Mesendoderm (in vitro differentiated cells): Measurements from ENCODE around the gene OR10K2.

Experiments used
- DNase-seq: peaks from one replicate; pipeline ENCODE4 v3.0.0; 2013
- H2AK5ac ChIP-seq: 2 replicates; pipeline ENCODE4 v1.6.1; 2013; ENCODE audit warnings: low read length, inconsistent platforms
- H2BK120ac ChIP-seq: 2 replicates; pipeline ENCODE4 v1.6.1; 2013; ENCODE audit warnings: low read depth, mild to moderate bottlenecking, low read length, moderate library complexity, mixed read lengths
- H2BK15ac ChIP-seq: replicated peaks from 2 replicates; pipeline ENCODE4 v1.6.1; 2013; ENCODE audit warnings: low read depth, mild to moderate bottlenecking, moderate library complexity
- H2BK5ac ChIP-seq: 2 replicates; pipeline ENCODE4 v1.6.1; 2013; ENCODE audit warnings: low read length, inconsistent platforms
- H3K18ac ChIP-seq: 2 replicates; pipeline ENCODE4 v1.6.1; 2013; ENCODE audit warnings: mild to moderate bottlenecking, low read length, mixed read lengths
- H3K23ac ChIP-seq: one replicate; pipeline ENCODE4 v1.6.1; 2013; ENCODE audit warnings: low read length
- H3K27ac ChIP-seq: 2 replicates; pipeline ENCODE4 v1.5.1; 2013; ENCODE audit warnings: low read depth, mild to moderate bottlenecking, inconsistent platforms, low read length, moderate library complexity
- H3K27me3 ChIP-seq: 2 replicates; pipeline ENCODE4 v1.6.1; 2013; ENCODE audit warnings: low read length, control low read depth, mild to moderate bottlenecking, inconsistent platforms; ENCODE audit not compliant: insufficient read depth, poor library complexity
- H3K36me3 ChIP-seq: 2 replicates; pipeline ENCODE4 v1.6.1; 2013; ENCODE audit warnings: low read length, inconsistent platforms; ENCODE audit not compliant: control insufficient read depth, insufficient read depth
- H3K4ac ChIP-seq: one replicate; pipeline ENCODE4 v1.6.1; 2013; ENCODE audit warnings: low read depth, mild to moderate bottlenecking, low read length, moderate library complexity
- H3K4me1 ChIP-seq: 2 replicates; pipeline ENCODE4 v1.6.1; 2013; ENCODE audit warnings: low read depth, low read length, inconsistent platforms; ENCODE audit not compliant: control insufficient read depth
- H3K4me2 ChIP-seq: 2 replicates; pipeline ENCODE4 v1.6.1; 2013; ENCODE audit warnings: low read length
- H3K4me3 ChIP-seq: 2 replicates; pipeline ENCODE4 v1.5.1; 2013; ENCODE audit warnings: mild to moderate bottlenecking, low read length
- H3K56ac ChIP-seq: one replicate; pipeline ENCODE4 v1.6.1; 2013; ENCODE audit warnings: low read length
- H3K79me1 ChIP-seq: 2 replicates; pipeline ENCODE4 v1.6.1; 2013; ENCODE audit warnings: low read length, inconsistent platforms
- H3K79me2 ChIP-seq: 2 replicates; pipeline ENCODE4 v1.6.1; 2013; ENCODE audit warnings: mild to moderate bottlenecking, low read length; ENCODE audit not compliant: control insufficient read depth, insufficient read depth
- H3K9ac ChIP-seq: 2 replicates; pipeline ENCODE4 v1.6.1; 2013; ENCODE audit warnings: low read length, inconsistent platforms
- H4K5ac ChIP-seq: one replicate; pipeline ENCODE4 v1.6.1; 2013; ENCODE audit warnings: low read length
- H4K8ac ChIP-seq: one replicate; pipeline ENCODE4 v1.6.1; 2013; ENCODE audit warnings: low read depth, mild to moderate bottlenecking, control low read depth, low read length, moderate library complexity
- WGBS: extraction: QIAGEN DNeasy Blood & Tissue Kit; methylation state at CpG from one replicate; pipeline ENCODE4 v1.1.7; 2013; ENCODE audit warnings: low lambda C conversion rate, missing lambda C conversion rate; ENCODE audit not compliant: insufficient coverage; ENCODE audit errors: extremely low coverage; 5-methylcytosine and 5-hydroxymethylcytosine counted together

OR10K2 gene

DNA sequence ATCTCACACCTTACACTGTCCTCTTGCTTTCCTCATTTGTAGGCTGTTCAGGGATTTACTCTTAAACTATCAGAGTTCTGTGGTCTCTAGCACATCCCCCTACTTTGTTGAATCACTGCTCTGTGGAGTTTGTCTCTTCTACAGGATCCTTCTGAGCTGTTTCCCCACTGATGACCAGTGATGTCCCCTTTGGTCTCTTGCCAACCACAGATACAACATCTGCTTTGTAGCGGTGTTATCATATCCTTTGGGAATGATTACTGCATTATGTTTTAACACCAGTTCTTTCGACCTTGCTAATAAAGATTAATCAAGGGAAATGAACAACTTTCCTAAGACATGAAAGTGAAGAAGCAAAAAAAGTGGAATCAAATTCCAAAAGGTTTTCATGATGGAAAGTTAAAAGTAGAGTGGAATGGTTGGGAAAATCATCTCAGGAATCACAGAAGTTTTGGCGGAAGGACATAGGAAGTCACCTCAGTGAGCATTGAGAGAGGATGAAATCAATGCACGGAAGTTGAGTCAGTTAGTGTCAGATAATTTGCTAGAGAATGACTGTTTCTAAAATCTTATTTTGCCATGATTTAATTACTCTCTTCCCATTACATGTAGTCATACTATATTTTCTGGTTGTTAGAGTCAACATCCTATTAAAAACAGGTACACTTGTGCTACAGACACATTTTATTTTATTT lies 11.2 kb downstream of the OR10K2 start:
- Histone ChIP-seq H2BK5ac (no peak overlapping the region), H3K4me1 (no peaks in the 10 kb centered on the region), H4K8ac (no peak overlapping the region), H3K4ac (no peak overlapping the region), H4K5ac (no peak overlapping the region), H2BK15ac (no peak overlapping the region), H2AK5ac (no peak overlapping the region), H2BK120ac (no peak overlapping the region), H3K79me2 (no peaks in the 10 kb centered on the region), H3K4me2 (no peak overlapping the region), H3K27me3 (no peaks in the 10 kb centered on the region), H3K4me3 (no peak overlapping the region), H3K9ac (no peak overlapping the region), H3K79me1 (no peaks in the 10 kb centered on the region), H3K27ac (no peak overlapping the region), H3K56ac (no peak overlapping the region), H3K36me3 (no peaks in the 10 kb centered on the region), H3K18ac (no peak overlapping the region), H3K23ac (no peak overlapping the region)
- no CpG with 5 or more reads among the region's 4 CpGs for WGBS
- no peak for DNase-seq

GRCh38 chr1:158407092-158407491 lies 18.9 kb downstream of the OR10K2 start:
- H3K56ac ChIP-seq, result no peak overlapping the region
- H4K8ac ChIP-seq, result no peak overlapping the region
- no peak overlapping the region for H3K9ac ChIP-seq
- no peaks in the 10 kb centered on the region for H3K4me1 ChIP-seq
- DNase-seq, result no peak
- H2AK5ac ChIP-seq, result no peak overlapping the region
- H2BK120ac ChIP-seq, result no peak overlapping the region
- H3K79me2 ChIP-seq, result no peaks in the 10 kb centered on the region
- no peak overlapping the region for H3K4ac ChIP-seq
- H3K18ac ChIP-seq, result no peak overlapping the region
- no peak overlapping the region for H2BK15ac ChIP-seq
- no peak overlapping the region for H3K23ac ChIP-seq
- no peaks in the 10 kb centered on the region for H3K79me1 ChIP-seq
- no peaks in the 10 kb centered on the region for H3K27me3 ChIP-seq
- H2BK5ac ChIP-seq, result no peak overlapping the region
- no peak overlapping the region for H3K4me2 ChIP-seq
- no peak overlapping the region for H3K27ac ChIP-seq
- H3K4me3 ChIP-seq, result no peak overlapping the region
- no CpG with 5 or more reads among the region's 5 CpGs for WGBS
- no peak overlapping the region for H4K5ac ChIP-seq
- no peaks in the 10 kb centered on the region for H3K36me3 ChIP-seq

- no peaks in the 10 kb centered on the region for H3K36me3 ChIP-seq
- no peaks in the 10 kb centered on the region for H3K79me1 ChIP-seq
- no peak overlapping the region for H3K56ac ChIP-seq
- no CpG with 5 or more reads among the region's 3 CpGs for WGBS
- no peak overlapping the region for H3K9ac ChIP-seq
- H3K18ac ChIP-seq, result no peak overlapping the region
- H2BK15ac ChIP-seq, result no peak overlapping the region
- no peak overlapping the region for H3K4me2 ChIP-seq
- no peak overlapping the region for H2BK5ac ChIP-seq
- no peak overlapping the region for H3K27ac ChIP-seq
- H2AK5ac ChIP-seq, result no peak overlapping the region
- H4K5ac ChIP-seq, result no peak overlapping the region
- no peak for DNase-seq
- no peak overlapping the region for H3K23ac ChIP-seq
- H3K4me1 ChIP-seq, result no peaks in the 10 kb centered on the region
- no peak overlapping the region for H2BK120ac ChIP-seq
- H3K4ac ChIP-seq, result no peak overlapping the region
- no peak overlapping the region for H4K8ac ChIP-seq
- no peak overlapping the region for H3K4me3 ChIP-seq
- no peaks in the 10 kb centered on the region for H3K27me3 ChIP-seq
- no peaks in the 10 kb centered on the region for H3K79me2 ChIP-seq
These were observed 25.2 kb downstream of the OR10K2 start for GRCh38 chr1:158400871-158401270.

DNA sequence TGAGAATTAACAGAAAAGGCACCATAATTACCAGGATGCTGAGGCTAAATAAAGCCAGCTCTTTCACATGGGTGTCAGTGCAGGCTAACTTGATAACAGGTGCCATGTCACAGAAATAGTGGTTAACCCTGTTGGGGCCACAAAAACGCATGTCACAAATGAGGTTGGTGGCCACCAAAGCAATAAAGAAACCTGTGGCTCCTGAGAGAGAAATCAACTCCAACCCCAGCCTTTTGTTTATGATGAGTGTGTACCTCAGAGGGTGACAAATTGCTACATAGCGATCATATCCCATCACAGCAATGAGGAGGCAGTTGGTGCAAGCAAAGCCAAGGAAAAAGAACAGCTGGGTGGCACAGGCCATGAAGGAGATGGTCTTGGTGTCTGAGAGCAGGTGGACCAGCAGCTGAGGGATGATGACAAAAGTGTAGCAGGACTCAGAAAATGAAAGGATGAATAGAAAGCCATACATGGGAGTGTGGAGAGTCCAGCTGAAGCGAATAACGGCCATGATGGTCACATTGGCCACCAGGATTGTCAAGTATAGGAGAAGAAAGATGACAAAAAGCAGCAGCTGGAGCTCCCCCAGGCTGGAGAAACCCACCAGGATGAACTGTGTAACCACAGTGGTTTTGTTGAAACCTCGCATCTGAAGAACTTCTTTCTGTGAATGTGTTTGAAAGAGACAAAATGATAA lies 27.1 kb downstream of the OR10K2 start, which contains the start of gene OR10T2:
Gene OR10T2 (minus strand): TSS at position 649 of the 697 bp plus-strand sequence. CDS start 0 bp downstream, at position 649.
- H4K5ac ChIP-seq, result no peak within 1 kb of the TSS
- H2AK5ac ChIP-seq, result no peak within 1 kb of the TSS
- no peak within 1 kb of the TSS for H3K18ac ChIP-seq
- no peak within 1 kb of the TSS for H4K8ac ChIP-seq
- H2BK120ac ChIP-seq, result no peak within 1 kb of the TSS
- no peaks in the 10 kb centered on the region for H3K4me1 ChIP-seq
- no peak within 1 kb of the TSS for H2BK15ac ChIP-seq
- H3K4ac ChIP-seq, result no peak within 1 kb of the TSS
- no peaks in the 10 kb centered on the region for H3K27me3 ChIP-seq
- DNase-seq, result no peak
- H3K79me1 ChIP-seq, result no peaks in the 10 kb centered on the region
- H3K9ac ChIP-seq, result no peak within 1 kb of the TSS
- H3K4me3 ChIP-seq, result no peak within 1 kb of the TSS
- no CpG with 5 or more reads among the region's 5 CpGs for WGBS
- no peak within 1 kb of the TSS for H3K27ac ChIP-seq
- H3K23ac ChIP-seq, result no peak within 1 kb of the TSS
- no peak within 1 kb of the TSS for H3K4me2 ChIP-seq
- H2BK5ac ChIP-seq, result no peak within 1 kb of the TSS
- no peaks in the 10 kb centered on the region for H3K79me2 ChIP-seq
- no peaks in the 10 kb centered on the region for H3K36me3 ChIP-seq
- H3K56ac ChIP-seq, result no peak within 1 kb of the TSS

- Histone ChIP-seq H2BK15ac (no peak overlapping the region), H3K56ac (no peak overlapping the region), H3K4me1 (no peaks in the 10 kb centered on the region), H3K18ac (no peak overlapping the region), H3K27ac (no peak overlapping the region), H2BK5ac (no peak overlapping the region), H3K23ac (no peak overlapping the region), H4K5ac (no peak overlapping the region), H4K8ac (no peak overlapping the region), H3K9ac (no peak overlapping the region), H3K79me2 (no peaks in the 10 kb centered on the region), H3K4me3 (no peak overlapping the region), H2BK120ac (no peak overlapping the region), H3K79me1 (no peaks in the 10 kb centered on the region), H3K36me3 (no peaks in the 10 kb centered on the region), H2AK5ac (no peak overlapping the region), H3K27me3 (no peaks in the 10 kb centered on the region), H3K4me2 (no peak overlapping the region), H3K4ac (no peak overlapping the region)
- DNase-seq, result no peak
- WGBS, result no CpG with 5 or more reads among the region's 3 CpGs
These were observed 29.4 kb downstream of the OR10K2 start for GRCh38 chr1:158396646-158397045.
